CD4-positive, CD25-positive, alpha-beta regulatory T cell (primary cell): ENCODE results near the gene HELB. TPM values are rescaled to one million over a fixed set of nuclear protein-coding genes. Genes with fewer than 3 reads are reported as not detected.
"Not testable (repeated sequence)": the region's sequence is repeated elsewhere in the genome, so short reads cannot be mapped to it uniquely, and the experiment has no call there.

Source experiments
- ATAC-seq, 2 donors: fragments of 150-1000 bp; cut with Tn5 transposase; one replicate each; pipeline ENCODE4 v1.10.0; 2021; ENCODE audit warnings: low read depth in 2 of 2, moderate number of reproducible peaks in 2 of 2, moderate library complexity in 1 of 2
- DNase-seq, 3 donors: peaks; one replicate each; pipeline versions ENCODE4 v3.0.0 to v3.0.0-alpha.2; 2012 to 2022; ENCODE audit warnings: mixed read lengths in 1 of 3
- H3K27ac ChIP-seq: one replicate; pipeline ENCODE4 v1.7.0; 2013; ENCODE audit warnings: mild to moderate bottlenecking, low read length; ENCODE audit not compliant: insufficient read depth, poor library complexity, severe bottlenecking
- H3K27me3 ChIP-seq: one replicate; pipeline ENCODE4 v1.7.0; 2013; ENCODE audit warnings: low read length; ENCODE audit not compliant: control insufficient read depth, insufficient read depth
- H3K36me3 ChIP-seq: one replicate; pipeline ENCODE4 v1.7.0; 2013; ENCODE audit warnings: mild to moderate bottlenecking, low read length, moderate library complexity; ENCODE audit not compliant: control insufficient read depth, insufficient read depth
- H3K4me1 ChIP-seq: 2 replicates; pipeline ENCODE4 v1.7.0; 2013; ENCODE audit warnings: mild to moderate bottlenecking, low read length; ENCODE audit not compliant: insufficient read depth, control insufficient read depth, poor library complexity, severe bottlenecking
- H3K4me3 ChIP-seq: one replicate; pipeline ENCODE4 v1.7.0; 2013; ENCODE audit warnings: low read depth, mild to moderate bottlenecking, low read length, moderate library complexity
- H3K9me3 ChIP-seq, 2 experiments: 1 replicate in 1 of 2; 2 replicates in 1 of 2; pipeline ENCODE4 v1.7.0; 2013; ENCODE audit warnings: low read length in 2 of 2, mild to moderate bottlenecking in 1 of 2, moderate library complexity in 1 of 2; ENCODE audit not compliant: control insufficient read depth in 2 of 2
- H3K27ac Mint-ChIP-seq, 3 donors: one replicate each; pipeline ENCODE4 v1.8.0; 2020 to 2022; ENCODE audit warnings: mild to moderate bottlenecking in 3 of 3, mixed read lengths in 3 of 3, moderate library complexity in 2 of 3
- H3K27me3 Mint-ChIP-seq: one replicate; pipeline ENCODE4 v1.8.0; 2022; ENCODE audit warnings: mild to moderate bottlenecking, mixed read lengths
- H3K36me3 Mint-ChIP-seq: one replicate; pipeline ENCODE4 v1.8.0; 2020; ENCODE audit warnings: mixed read lengths
- H3K4me1 Mint-ChIP-seq, 4 donors: one replicate each; pipeline ENCODE4 v1.8.0; 2020 to 2022; ENCODE audit warnings: mixed read lengths in 4 of 4, mild to moderate bottlenecking in 1 of 4
- H3K4me3 Mint-ChIP-seq, 4 donors: one replicate each; pipeline ENCODE4 v1.8.0; 2020 to 2022; ENCODE audit warnings: mild to moderate bottlenecking in 4 of 4, mixed read lengths in 4 of 4, moderate library complexity in 3 of 4
- H3K9me3 Mint-ChIP-seq, 7 donors: one replicate each; pipeline ENCODE4 v1.8.0; 2020 to 2022; ENCODE audit warnings: mixed read lengths in 7 of 7, mild to moderate bottlenecking in 3 of 7, moderate library complexity in 2 of 7
- polyA plus RNA-seq, 4 donors: library from polyadenylated mRNA; unstranded; fragments of 300-500 nt; fragmentation: Illumina TruSeq; gene quantifications; one replicate each; pipeline ENCODE4 v1.2.3, GENCODE V29; 2021
- total RNA-seq: library from RNA; stranded (reverse); gene quantifications from one replicate; pipeline ENCODE4 v1.2.3, GENCODE V29; 2022

The HELB gene
- total and polyA plus RNA-seq, 5 donors from 2014 or later, result 21.8 to 85.5 (median 25.2) TPM

DNA sequence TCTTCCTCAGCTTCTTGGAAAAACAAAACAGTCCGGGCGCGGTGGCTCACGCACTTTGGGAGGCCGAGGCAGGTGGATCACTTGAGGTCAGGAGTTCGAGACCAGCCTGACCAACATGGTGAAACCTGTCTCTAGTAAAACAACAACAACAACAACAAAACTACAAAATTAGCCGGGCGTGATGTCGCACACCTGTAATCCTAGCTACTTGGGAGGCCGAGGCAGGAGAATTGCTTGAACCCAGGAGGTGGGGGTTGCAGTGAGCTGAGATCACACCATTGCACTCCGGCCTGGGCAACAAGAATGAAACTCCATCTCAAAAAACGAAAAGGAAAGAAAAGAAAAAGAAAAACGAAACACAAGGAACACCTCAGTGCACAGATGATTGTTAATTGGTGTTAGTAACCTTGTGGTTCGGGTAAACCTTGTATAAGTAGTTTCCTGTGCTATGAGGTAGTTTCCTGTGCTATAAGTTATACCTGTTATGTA, 1.1 kb downstream of the HELB start:
- Mint-ChIP-seq H3K4me3 (peak overlapping the region; percentile 97 to 99 (median 98)), H3K4me1 (peaks cover 36 to 52% (median 41%) of the 10 kb centered on the region in 4 donors), H3K27ac (peak overlapping the region; percentile 96 to 99 (median 98)), H3K36me3 (peaks cover 32% of the 10 kb centered on the region)
- ATAC-seq (peak; percentile 72 to 74), DNase-seq (peak in 2 of 3 donors; percentile 67 to 80)
- H3K9me3 Mint-ChIP-seq, H3K27me3 Mint-ChIP-seq, H3K9me3 ChIP-seq, H3K27me3 ChIP-seq: not testable (repeated sequence)
- Histone ChIP-seq H3K36me3 (peaks cover 23% of the 10 kb centered on the region), H3K4me1 (peaks cover 45% of the 10 kb centered on the region), H3K27ac (peak overlapping the region; percentile 91), H3K4me3 (peak overlapping the region; percentile 98)

GRCh38 chr12:66304296-66304900, 2.1 kb downstream of the HELB start:
- Mint-ChIP-seq H3K4me1 (peaks cover 42 to 58% (median 50%) of the 10 kb centered on the region in 4 donors), H3K4me3 (peak overlapping the region; percentile 97 to 99 (median 98)), H3K9me3 (peaks cover 0 to 1% (median 0%) of the 10 kb centered on the region in 7 donors), H3K36me3 (peaks cover 34% of the 10 kb centered on the region), H3K27ac (peak overlapping the region; percentile 96 to 99 (median 98)), H3K27me3 (no peaks in the 10 kb centered on the region)
- Histone ChIP-seq H3K4me3 (peak overlapping the region; percentile 98), H3K27ac (peak overlapping the region; percentile 91), H3K4me1 (peaks cover 45% of the 10 kb centered on the region), H3K27me3 (no peaks in the 10 kb centered on the region), H3K36me3 (peaks cover 32% of the 10 kb centered on the region), H3K9me3 (no peaks in the 10 kb centered on the region)
- ATAC-seq (no peak), DNase-seq (peak in 1 of 3 donors; percentile 29)

GRCh38 chr12:66309606-66310005, 7.3 kb downstream of the HELB start:
- peaks cover 74% of the 10 kb centered on the region for H3K4me1 ChIP-seq
- no peak overlapping the region for H3K27ac ChIP-seq
- no peaks in the 10 kb centered on the region for H3K27me3 ChIP-seq
- ATAC-seq (no peak), DNase-seq (no peak)
- peaks cover 71% of the 10 kb centered on the region for H3K36me3 ChIP-seq
- Mint-ChIP-seq H3K36me3 (peaks cover 56% of the 10 kb centered on the region), H3K9me3 (no peaks in the 10 kb centered on the region), H3K27ac (peak overlapping the region in 2 of 3 donors; percentile 0 to 5), H3K27me3 (no peaks in the 10 kb centered on the region), H3K4me1 (peaks cover 72 to 86% (median 76%) of the 10 kb centered on the region in 4 donors), H3K4me3 (peak overlapping the region; percentile 4 to 63 (median 56))
- no peaks in the 10 kb centered on the region for H3K9me3 ChIP-seq
- H3K4me3 ChIP-seq, result peak overlapping the region; percentile 27

- H3K27me3 ChIP-seq, result no peaks in the 10 kb centered on the region
- Mint-ChIP-seq H3K27me3 (no peaks in the 10 kb centered on the region), H3K9me3 (no peaks in the 10 kb centered on the region), H3K4me3 (peak overlapping the region; percentile 51 to 83 (median 68)), H3K4me1 (peaks cover 67 to 81% (median 74%) of the 10 kb centered on the region in 4 donors), H3K27ac (peak overlapping the region; percentile 7 to 29 (median 9)), H3K36me3 (peaks cover 40% of the 10 kb centered on the region)
- H3K4me3 ChIP-seq, result peak overlapping the region; percentile 69
- H3K27ac ChIP-seq, result no peak overlapping the region
- peaks cover 54% of the 10 kb centered on the region for H3K4me1 ChIP-seq
- DNase-seq (no peak), ATAC-seq (no peak)
- H3K36me3 ChIP-seq, result peaks cover 72% of the 10 kb centered on the region
- no peaks in the 10 kb centered on the region for H3K9me3 ChIP-seq
These were observed 9.9 kb downstream of the HELB start for GRCh38 chr12:66312189-66312588.

GRCh38 chr12:66314278-66314677, 12.0 kb downstream of the HELB start:
- H3K27me3 Mint-ChIP-seq, result no peaks in the 10 kb centered on the region
- ATAC-seq, result no peak
- no peaks in the 10 kb centered on the region for H3K9me3 Mint-ChIP-seq
- Histone ChIP-seq H3K27me3 (no peaks in the 10 kb centered on the region), H3K4me1 (peaks cover 57% of the 10 kb centered on the region), H3K9me3 (no peaks in the 10 kb centered on the region), H3K36me3 (peaks cover 73% of the 10 kb centered on the region), H3K4me3 (peak overlapping the region; percentile 46), H3K27ac (no peak overlapping the region)
- H3K27ac Mint-ChIP-seq, result peak overlapping the region in 2 of 3 donors; percentile 74 to 83
- peaks cover 49% of the 10 kb centered on the region for H3K36me3 Mint-ChIP-seq
- no peak for DNase-seq
- peak overlapping the region; percentile 55 to 76 (median 68) for H3K4me3 Mint-ChIP-seq
- peaks cover 66 to 86% (median 79%) of the 10 kb centered on the region in 4 donors for H3K4me1 Mint-ChIP-seq

GRCh38 chr12:66319266-66319954, 17.1 kb downstream of the HELB start:
- peak overlapping the region in 1 of 3 donors; percentile 15 for H3K27ac Mint-ChIP-seq
- no peaks in the 10 kb centered on the region for H3K9me3 Mint-ChIP-seq
- H3K36me3 Mint-ChIP-seq, result peaks cover 52% of the 10 kb centered on the region
- ATAC-seq (no peak), DNase-seq (no peak)
- Histone ChIP-seq H3K36me3 (peaks cover 74% of the 10 kb centered on the region), H3K27ac (no peak overlapping the region), H3K9me3 (no peaks in the 10 kb centered on the region), H3K4me3 (no peak overlapping the region), H3K27me3 (no peaks in the 10 kb centered on the region), H3K4me1 (peaks cover 27% of the 10 kb centered on the region)
- H3K4me1 Mint-ChIP-seq, result peaks cover 43 to 73% (median 62%) of the 10 kb centered on the region in 4 donors
- H3K27me3 Mint-ChIP-seq, result no peaks in the 10 kb centered on the region
- peak overlapping the region in 2 of 4 donors; percentile 10 to 13 for H3K4me3 Mint-ChIP-seq

- Mint-ChIP-seq H3K27ac (peak overlapping the region in 2 of 3 donors; percentile 18 to 46), H3K27me3 (no peaks in the 10 kb centered on the region), H3K36me3 (peaks cover 66% of the 10 kb centered on the region), H3K4me3 (no peak overlapping the region), H3K4me1 (peaks cover 40 to 70% (median 57%) of the 10 kb centered on the region in 4 donors), H3K9me3 (no peaks in the 10 kb centered on the region)
- Histone ChIP-seq H3K27ac (no peak overlapping the region), H3K36me3 (peaks cover 83% of the 10 kb centered on the region), H3K9me3 (no peaks in the 10 kb centered on the region), H3K27me3 (no peaks in the 10 kb centered on the region), H3K4me1 (peaks cover 22% of the 10 kb centered on the region), H3K4me3 (no peak overlapping the region)
- DNase-seq, result no peak
- no peak for ATAC-seq
These were observed 18.7 kb downstream of the HELB start for GRCh38 chr12:66320996-66321395.
